Stimulated activated CD8-positive, alpha-beta memory T cell treated with anti-CD3 and anti-CD28 coated beads, Interleukin-15, amount 100 ng/mL, for 48 hours (primary cell): ENCODE measurements around the gene DCK.

ENCODE experiments used
- DNase-seq, 2 donors: peaks; one replicate each; pipeline ENCODE4 v3.0.0-alpha.2; 2020; ENCODE audit warnings: low read depth in 2 of 2

DCK gene

GRCh38 chr4:71063711-71064110 is 70.3 kb downstream of the DCK start:
- DNase-seq, result no peak

GRCh38 chr4:71064521-71064920 is 71.1 kb downstream of the DCK start:
- DNase-seq, result no peak

- DNase-seq, result no peak
Measured at GRCh38 chr4:71065991-71066510, 72.6 kb downstream of the DCK start.

GRCh38 chr4:71066737-71067716 is 73.6 kb downstream of the DCK start:
- no peak for DNase-seq

GRCh38 chr4:71069063-71069462 is 75.6 kb downstream of the DCK start:
- no peak for DNase-seq

GRCh38 chr4:71070015-71070414 is 76.6 kb downstream of the DCK start:
- no peak for DNase-seq

GRCh38 chr4:71074452-71075299 is 81.2 kb downstream of the DCK start:
- no peak for DNase-seq
